Fibroblast of pulmonary artery (primary cell): ENCODE data around the gene PHLPP1.

Experiments
- DNase-seq: peaks from one replicate; pipeline ENCODE4 v3.0.0-alpha.2; 2010; ENCODE audit warnings: low read depth
- H3K4me3 ChIP-seq: replicated peaks from 2 replicates; pipeline ENCODE4 v1.5.1; 2011; ENCODE audit warnings: low read depth, mild to moderate bottlenecking, control low read depth, low read length, moderate library complexity
- TF ChIP-seq, protein P1 (sequence below): IDR thresholded peaks from 2 replicates; pipeline ENCODE4 v1.5.1; 2011; ENCODE audit warnings: mild to moderate bottlenecking, control low read depth, low read length, inconsistent platforms; ENCODE audit errors: missing control alignments

Gene PHLPP1

DNA sequence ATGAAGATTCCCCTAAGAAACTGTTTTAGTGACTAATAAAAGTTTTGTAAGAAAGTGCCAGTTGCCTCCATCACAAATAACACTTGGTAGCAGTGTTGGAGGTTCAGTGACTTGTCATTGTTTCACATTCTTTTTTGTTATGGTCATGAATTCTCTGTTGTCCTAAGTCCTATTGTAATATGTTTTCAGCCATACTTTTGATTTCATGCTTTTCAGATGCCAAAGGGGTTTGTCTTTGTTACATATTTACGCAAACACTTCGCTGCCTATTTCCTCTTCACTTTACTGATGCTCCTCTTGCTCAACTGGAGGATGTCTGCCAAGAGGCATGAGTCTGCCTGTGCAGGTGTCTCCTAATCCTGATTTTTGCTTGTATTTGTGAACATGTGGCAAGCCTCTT is 66.6 kb downstream of the PHLPP1 start:
- TF ChIP-seq, protein P1, sequence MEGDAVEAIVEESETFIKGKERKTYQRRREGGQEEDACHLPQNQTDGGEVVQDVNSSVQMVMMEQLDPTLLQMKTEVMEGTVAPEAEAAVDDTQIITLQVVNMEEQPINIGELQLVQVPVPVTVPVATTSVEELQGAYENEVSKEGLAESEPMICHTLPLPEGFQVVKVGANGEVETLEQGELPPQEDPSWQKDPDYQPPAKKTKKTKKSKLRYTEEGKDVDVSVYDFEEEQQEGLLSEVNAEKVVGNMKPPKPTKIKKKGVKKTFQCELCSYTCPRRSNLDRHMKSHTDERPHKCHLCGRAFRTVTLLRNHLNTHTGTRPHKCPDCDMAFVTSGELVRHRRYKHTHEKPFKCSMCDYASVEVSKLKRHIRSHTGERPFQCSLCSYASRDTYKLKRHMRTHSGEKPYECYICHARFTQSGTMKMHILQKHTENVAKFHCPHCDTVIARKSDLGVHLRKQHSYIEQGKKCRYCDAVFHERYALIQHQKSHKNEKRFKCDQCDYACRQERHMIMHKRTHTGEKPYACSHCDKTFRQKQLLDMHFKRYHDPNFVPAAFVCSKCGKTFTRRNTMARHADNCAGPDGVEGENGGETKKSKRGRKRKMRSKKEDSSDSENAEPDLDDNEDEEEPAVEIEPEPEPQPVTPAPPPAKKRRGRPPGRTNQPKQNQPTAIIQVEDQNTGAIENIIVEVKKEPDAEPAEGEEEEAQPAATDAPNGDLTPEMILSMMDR, result no peak
- H3K4me3 ChIP-seq, result no peak overlapping the region
- DNase-seq, result peak; percentile 92

DNA sequence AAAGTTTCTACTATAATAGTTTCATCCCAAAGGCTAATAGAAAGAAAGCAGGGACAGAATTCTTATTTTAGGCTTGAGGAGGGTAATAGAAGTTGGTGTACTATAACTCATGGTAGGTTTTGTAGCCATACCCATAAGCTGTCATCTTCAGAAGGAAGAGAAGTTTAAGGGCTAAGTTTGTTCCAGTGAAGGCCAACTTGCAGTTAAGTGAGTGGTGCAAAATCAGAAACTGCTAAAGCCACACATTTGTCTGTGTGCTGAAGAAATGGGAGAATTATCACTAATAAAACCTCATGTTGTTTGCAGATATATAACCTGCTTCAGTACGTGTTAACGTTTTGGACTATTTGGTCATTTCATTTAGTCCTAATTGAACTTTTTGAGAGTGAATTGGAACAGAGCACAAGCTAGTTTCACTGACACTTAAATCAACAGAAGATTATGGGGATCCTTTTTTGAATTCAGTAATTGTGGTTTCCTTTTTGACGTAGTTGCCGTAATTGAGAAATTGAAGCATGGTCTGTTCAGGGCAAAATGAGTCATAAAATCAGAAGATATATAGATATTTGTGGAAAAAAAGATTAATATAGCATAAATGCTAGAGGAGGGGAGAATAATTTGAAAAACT is 69.1 kb downstream of the PHLPP1 start:
- TF ChIP-seq, protein P1, result no peak
- H3K4me3 ChIP-seq, result no peak overlapping the region
- peak; percentile 38 for DNase-seq

DNA sequence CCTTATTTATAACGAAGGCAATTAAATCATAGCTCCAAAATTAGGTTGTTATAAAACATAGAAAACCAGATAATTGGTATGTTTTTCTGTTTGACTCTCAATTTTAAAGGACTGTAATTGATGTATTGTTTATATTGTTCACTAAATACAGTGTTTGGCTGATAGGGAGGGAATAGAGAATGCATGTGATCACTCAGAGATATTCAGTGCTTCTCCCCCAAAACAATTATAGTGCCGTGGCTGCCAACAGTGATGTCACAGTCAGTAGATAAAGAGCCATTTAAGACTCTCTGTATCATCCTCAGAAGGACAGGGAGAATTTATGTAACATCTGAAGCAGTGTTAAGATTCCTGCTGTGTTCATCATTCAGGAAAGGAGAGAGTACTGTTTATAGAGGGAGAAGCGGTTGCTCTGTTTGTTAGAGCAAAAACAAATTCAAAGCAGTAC is 69.6 kb downstream of the PHLPP1 start:
- peak; percentile 72 for DNase-seq
- TF ChIP-seq, protein P1, result no peak
- no peak overlapping the region for H3K4me3 ChIP-seq

DNA sequence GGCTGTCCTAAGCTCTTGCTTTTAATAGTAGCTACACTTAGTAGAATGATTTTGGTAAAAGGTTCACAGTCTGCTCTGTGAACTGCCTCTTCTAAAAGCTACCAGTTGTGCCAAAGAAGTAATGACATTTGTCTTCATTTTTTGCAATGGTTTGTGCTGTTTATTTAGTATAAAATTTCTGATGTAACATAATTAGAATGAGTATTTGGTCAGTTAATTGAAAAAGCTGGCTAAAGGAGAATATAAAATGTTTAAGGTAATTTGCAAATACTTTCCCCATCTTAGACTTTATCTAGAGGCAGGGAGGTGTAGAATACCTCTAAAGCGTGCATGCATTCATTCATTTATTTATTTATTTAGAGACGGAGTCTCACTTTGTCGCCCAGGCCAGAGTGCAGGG is 71.3 kb downstream of the PHLPP1 start:
- no peak for DNase-seq
- TF ChIP-seq, protein P1, result no peak
- H3K4me3 ChIP-seq, result no peak overlapping the region

DNA sequence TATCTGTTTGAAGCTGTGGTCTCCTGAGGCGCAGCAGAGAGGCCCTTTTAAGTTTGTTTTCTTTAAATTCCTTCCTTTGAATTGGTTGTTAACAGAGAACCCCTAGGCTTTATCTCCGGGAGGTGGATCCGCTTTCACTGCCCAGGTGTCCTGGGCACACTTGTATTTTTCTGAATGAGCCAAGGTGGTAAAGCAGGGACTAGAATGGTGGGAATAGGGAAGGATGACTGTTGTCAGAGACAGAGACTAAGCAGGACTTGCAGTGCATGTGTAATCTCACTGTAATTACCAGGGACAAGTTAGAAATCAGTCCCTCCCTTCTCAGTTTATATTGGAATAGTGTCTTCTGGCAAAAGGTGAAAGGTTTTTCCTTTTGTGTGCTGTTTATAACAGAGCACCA is 72.8 kb downstream of the PHLPP1 start:
- H3K4me3 ChIP-seq, result no peak overlapping the region
- TF ChIP-seq, protein P1, result no peak
- DNase-seq, result no peak

DNA sequence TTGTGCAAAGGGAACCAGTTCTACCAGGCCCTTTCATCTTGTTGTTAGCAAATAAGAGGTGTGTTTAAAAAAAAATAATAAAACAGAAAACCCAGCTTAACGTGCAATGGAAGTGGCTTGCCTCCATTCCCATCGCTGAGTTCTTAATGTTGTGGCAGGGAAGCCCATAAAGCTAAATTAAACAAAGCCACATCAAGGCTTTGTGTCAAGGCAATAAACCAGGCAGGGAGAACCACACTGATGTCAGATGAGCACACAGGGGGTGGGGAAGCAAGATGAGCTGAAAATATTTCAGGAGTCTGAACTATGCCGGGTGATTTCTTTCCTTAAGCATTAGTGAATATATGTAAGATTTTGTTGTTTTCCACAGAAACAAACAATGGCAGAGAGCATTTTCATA is 73.5 kb downstream of the PHLPP1 start:
- no peak for DNase-seq
- no peak overlapping the region for H3K4me3 ChIP-seq
- TF ChIP-seq, protein P1, result no peak
